Mucosa of gallbladder (tissue), 1 donor: ENCODE data around the gene EXOC7. TPM values are rescaled to one million over a fixed set of nuclear protein-coding genes. Genes with fewer than 3 reads are reported as not detected.
"Not testable (repeated sequence)": the region's sequence is repeated elsewhere in the genome, so short reads cannot be mapped to it uniquely, and the experiment has no call there.

Experiments used
- DNase-seq: peaks from one replicate; pipeline ENCODE4 v3.0.0-alpha.2; 2020; ENCODE audit warnings: low spot score
- total RNA-seq: library from RNA; stranded (reverse); gene quantifications from one replicate; pipeline ENCODE4 v1.2.1, GENCODE V29; 2021
- donor health status: DM: no; HTN: no; CAD: no.

The EXOC7 gene
- total RNA-seq, 1 donor from 2014 or later: 163 TPM

DNA sequence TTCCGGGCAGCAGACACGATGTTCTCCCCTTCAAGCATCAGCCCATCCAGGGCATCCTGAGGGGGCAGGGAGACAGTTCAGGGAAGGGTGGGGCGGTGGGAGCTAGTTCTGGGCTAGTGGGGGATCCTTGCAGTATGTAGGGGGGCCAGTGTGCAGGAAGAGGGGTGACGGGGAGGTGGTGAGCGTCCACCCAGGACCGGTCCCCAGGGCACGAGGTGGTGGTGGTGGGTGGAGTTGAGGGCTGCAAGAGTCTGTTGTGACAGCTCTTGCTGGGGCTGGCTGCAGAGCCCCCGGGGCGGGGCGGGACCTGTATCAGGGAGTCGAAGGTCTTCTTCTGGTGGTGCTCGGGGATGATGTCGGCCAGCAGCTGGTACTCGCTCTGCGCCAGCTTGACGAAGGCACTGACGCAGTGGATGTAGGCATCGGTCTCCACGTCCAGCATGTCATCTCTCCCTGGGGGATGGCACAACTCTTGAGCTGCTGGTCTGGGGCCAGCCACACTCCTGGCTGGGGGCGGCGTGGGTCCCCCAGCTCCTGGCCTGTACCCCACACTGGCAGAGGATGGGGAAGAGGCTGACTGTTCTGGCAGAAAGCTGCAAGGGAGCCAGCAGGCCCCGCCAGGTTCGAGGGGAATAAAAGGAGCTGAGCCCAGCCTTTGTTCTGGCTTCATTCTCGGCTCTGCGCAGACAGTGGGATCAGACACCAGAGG, 14.6 kb downstream of the EXOC7 start:
- DNase-seq: no peak

DNA sequence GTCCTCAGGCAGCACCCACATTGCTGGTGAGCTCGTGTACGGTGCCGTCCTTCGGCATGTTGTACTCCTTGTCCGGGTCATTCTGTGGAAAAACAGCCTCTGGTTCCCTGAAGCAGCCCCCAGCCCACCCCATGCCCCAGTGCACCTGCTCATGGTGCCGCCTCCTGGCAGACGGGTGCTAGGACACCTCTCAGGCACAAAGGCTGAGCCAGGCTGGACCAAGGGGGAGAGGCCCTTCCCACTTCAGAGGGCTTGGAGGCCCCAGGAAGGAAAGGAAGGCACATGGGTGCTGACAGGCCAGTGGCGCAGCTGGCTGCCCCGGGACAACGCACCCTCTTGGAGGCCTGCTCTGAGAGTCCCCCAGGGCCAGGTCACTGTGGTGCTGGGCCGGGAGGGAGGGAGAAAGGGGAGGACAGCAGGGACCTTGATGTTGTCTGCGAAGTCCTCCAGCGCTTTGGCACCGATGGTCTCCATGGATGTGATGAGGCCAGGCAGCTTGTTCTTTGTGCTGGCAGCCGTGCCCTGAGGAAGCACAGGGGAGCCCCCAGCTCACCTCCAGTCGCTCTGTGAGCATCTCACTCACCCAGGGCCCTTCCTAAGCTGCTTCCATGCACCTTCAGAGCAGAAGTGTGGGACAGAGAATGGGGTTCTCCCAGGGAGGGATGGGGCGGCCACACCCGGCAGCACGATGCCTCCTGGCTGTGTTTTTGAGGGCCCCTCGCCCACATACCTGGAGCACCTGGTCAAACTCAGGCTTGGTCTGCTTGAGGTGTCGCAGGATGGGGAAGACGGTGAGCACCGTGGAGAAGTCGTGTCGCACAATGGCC, 15.3 kb downstream of the EXOC7 start:
- DNase-seq: no peak

DNA sequence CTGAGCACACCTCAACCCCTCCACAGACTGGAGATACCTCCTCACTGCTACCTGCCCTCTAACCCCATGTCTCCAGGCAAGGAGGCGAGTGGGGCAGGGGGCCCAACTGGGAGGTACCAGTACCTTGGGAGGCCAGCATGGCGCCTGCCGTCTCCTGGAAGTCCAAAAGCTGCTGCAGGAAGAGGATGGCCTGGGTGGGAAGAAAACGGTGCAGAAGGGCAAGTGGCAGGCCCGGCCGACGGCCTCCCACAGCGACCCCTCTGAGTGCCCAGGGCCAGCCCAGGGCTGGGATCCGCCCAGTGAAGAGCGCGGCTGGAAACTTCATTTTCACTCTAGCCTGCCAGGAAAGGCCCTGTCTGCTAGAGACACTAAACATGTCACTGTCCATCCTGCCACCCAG, 16.1 kb downstream of the EXOC7 start:
- no peak for DNase-seq

DNA sequence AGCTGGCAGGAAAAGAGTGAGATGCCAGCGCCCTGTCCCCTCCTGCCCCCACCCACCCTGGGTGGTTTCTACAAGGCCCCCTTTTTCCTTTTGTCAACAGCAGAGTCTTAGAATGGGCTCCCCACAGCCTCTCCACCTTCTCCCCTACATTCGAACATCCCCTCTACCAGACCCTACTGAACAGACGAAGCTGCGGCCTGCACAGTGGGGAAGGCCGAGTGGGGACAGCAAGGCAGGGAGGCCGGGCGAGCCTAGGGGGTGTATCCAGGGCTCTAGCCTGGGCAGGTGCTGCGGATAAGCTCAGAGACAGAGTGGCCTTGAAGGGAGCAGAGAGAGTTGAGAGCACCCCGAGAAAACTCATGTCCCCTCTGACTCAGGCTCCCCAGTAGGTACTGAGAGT, 17.2 kb downstream of the EXOC7 start:
- no peak for DNase-seq

DNA sequence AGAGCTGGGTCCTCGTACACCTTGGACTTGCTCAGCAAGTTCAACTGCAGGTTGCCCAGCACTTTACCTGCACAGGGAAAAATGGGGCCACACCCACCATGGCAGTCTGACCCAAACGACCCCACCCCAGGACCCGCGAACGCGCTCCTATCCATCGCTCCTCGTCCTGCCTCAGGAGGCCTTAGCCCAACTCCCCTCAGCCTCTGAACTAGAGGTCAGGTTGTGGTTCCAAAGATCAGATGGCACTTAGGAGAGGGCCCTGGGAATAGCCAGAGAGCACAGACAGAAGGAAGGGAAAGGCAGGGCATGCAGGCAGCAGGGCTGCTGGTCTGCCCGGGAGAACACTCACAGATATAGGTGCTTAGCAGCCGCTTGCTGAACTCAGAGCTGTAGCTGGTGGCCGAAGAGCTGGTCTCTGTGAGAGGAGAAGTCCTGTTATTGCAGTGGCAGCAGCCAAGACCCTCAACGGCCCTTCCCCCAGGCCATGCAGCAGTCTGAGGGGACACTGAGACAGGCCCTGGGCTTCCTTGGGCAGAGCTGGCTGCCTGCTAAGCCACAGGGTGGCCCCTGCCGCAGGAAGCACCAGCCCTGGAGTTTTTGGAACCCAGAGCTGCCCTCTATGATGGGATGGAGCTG, 17.7 kb downstream of the EXOC7 start:
- DNase-seq: no peak

DNA sequence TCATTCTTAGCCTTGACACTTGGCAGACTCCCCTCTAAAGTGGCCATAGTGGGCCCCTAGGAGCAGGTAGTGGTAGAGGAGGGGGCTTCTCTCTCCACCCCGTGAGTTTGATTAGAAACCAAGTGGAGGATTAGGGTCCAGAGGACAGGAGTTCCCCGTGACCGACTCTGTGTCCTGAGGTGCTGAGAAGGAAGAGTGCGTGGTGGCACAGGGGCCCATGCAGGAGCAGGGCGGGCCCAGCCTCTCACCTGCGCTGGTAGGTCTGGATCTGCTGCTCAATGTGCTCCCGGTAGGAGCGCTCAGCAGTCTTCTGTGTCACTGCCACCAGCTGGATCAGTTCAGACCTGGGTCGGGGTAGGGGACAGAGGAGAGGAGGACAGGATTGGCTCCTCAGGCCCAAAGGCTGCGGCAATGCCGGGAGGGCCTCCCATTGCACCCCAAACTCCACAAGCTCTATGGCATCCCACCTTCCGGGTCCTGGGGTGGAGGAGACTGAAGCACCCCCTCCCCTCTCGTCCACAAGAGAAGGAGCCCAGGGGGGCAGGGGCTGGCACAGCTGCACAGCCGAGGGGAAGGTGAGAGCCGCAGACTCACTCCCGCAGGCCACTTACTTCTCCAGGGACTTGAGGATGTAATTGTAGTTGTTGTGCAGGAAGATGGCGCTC, 18.4 kb downstream of the EXOC7 start:
- no peak for DNase-seq

DNA sequence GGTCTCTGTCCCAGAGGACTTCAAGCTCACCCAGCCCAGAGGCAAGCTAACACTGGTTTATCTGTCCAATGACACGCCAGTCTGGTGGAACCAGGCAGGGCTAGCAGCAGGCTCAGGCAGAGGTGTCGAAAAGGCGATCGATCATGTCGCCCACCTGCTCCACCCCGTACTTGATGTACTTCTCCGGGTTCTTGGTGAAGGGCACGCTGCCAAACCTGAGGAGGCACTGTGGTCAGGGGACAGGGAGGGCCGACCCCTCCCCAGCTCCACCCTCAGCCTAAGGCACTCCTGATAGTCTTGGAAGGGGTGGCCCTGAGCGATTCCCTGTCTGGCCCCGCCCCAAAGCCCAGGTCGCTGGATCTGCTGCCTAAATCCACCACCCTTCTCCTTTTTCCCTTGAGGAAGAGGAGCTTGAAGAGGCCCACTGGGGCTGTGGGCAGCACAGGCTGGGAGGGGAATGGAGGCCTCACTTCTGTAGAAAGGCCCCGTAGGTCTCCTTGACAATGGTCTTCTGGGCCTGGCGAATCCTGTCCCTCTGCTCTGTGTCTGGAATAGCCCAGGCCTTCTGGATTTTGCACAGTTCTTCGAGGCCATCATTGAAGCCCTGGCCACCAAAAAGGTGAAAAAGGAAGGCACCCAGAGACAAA, 19.9 kb downstream of the EXOC7 start:
- DNase-seq: no peak

DNA sequence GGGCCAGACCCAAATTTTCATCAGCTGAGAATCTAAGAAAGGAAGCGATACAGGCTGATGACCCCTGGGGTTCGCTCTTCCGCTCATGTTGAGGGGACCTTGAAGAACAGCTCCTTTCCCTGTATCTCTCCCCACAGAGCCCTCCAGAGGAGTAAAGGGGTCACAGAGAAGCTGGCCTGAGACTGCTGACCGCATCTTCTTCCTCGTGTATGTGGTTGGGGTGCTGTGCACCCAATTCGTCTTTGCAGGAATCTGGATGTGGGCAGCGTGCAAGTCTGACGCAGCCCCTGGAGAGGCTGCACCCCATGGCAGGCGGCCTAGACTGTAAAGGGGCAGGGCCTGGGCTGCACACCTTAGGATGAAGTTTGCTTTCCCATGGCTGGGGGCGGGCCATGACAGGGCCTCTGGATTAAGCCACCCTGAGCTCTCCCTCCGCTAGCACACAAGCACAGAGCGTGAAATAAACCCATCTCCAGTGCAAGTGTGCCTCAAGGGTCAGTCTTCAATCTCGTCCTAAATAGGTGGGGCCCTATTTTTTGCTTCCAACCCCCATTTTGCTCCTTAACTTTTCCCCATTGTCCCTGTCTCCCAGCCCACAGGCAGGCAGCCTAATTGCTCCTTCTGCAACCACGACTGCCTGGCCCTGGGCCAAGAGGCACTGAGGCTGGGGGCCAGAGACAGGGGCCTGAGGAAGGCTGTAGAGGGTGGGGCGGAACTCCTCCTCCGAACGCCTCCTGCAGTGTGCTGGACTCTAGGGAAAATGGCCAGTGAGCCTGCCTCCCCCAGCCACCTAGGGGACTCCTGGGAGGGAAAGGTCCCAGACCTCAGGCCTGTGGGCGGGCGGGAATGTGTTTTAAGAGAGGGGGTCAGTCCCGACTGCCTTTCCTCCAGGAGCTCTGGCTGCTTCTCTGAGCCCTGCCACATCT, 21.0 kb downstream of the EXOC7 start:
- DNase-seq: no peak

DNA sequence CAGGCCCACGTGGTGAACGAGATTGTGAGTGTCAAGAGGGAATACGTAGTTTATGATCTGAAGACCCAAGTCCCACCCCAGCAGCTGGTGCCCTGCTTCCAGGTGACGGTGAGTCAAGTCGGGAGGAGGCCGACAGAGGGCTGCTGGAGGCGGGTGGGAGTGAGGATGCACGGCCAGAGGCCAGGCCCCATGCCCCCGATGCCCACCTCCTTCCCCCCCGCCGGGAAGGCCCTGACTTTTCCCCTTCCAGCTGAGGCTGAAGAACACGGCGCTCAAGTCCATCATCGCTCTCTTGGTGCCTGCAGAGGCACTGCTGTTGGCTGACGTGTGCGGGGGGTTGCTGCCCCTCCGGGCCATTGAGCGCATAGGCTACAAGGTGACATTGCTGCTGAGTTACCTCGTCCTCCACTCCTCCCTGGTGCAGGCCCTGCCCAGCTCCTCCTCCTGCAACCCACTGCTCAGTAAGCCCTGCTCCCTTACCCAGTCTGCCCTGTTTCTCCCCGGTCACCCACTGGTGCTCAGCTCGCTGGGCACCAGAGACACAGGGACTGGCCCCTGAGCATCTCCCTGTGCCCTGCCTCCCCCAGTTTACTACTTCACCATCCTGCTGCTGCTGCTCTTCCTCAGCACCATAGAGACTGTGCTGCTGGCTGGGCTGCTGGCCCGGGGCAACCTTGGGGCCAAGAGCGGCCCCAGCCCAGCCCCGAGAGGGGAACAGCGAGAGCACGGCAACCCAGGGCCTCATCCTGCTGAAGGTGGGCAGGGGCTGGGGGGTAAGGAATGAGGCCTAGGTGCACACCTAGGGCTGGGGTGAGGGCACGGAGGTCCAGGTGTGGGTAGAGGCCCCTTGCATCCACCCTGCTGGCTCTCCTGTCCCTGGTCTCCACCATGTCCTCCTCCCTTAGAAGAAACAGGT, 22.0 kb downstream of the EXOC7 start:
- no peak for DNase-seq

DNA sequence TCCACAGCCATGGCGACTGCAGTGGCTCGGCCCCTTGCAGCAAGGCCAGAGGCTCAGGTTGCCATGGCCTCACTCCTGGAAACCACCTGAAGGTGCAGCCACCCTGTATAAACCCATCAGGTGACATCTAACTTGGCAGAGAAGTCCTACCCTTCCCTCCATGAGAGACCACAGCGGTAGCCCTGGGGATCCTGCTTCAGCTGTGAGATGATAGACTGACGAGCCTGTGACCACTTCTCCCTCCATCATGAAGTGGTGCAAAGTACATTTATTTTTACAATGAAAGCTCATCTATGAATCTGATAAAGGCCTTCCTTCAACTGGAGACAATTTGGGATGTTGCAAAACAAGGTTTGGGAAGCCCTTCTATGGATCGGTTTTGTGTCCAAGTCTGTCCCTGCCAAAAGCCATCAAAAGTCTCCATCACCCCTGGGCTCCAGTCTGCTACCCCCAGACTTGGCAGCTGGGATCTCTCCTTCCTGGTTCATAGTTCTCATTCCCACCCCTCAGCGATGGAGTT, 22.8 kb downstream of the EXOC7 start:
- DNase-seq: no peak

DNA sequence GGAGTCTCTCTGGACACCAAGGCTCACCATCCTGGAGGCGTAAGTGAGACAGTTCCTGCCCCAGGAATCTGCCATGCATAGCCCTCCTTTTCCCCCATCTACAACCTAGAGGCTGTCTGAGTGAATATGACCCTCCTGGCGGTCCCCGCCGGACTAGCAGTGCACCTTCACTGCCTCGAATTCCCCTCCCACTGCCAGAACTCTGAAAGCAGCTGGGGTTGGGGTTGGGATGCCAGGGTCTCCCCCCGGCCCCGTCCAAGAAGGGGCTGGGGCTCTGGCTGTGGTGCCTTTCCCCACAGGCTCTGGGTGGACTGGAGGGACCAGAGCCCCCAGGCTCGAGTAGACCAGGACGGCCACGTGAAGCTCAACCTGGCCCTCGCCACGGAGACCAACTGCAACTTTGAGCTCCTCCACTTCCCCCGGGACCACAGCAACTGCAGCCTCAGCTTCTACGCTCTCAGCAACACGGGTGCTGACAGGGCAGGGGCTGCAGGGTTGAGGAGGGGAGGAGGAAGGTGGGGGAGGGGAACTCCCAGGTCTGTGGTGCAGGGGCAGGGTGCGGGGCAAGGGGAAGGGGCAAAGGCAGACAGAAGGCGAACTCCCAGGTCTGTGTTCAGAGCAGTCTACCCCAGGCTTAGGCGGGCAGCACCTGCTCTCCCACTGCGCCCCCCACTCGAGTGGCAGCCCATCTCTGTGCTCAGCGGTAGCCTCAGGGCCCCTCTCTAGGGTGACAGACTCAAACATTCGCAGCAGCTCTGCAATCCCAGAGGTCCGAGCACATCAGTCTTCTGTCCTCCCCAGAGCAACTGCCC, 23.4 kb downstream of the EXOC7 start:
- DNase-seq: no peak

DNA sequence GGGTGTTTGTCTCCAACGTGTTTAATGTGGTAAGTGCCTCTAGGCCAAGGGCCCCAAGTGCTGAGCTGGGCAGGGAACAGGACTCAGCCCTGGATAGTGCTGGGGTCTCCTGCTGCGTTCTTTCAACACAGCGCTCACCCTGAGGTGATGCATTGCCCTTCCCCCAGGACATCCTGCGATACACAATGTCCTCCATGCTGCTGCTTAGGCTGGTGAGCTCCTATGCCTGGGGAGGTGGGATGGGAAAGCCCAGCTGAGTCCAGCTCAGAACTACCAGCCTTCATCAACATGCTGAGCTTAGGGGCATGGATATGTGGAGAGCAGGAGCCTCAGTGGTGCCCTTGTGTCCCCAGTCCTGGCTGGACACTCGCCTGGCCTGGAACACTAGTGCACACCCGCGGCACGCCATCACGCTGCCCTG, 24.0 kb downstream of the EXOC7 start:
- no peak for DNase-seq

DNA sequence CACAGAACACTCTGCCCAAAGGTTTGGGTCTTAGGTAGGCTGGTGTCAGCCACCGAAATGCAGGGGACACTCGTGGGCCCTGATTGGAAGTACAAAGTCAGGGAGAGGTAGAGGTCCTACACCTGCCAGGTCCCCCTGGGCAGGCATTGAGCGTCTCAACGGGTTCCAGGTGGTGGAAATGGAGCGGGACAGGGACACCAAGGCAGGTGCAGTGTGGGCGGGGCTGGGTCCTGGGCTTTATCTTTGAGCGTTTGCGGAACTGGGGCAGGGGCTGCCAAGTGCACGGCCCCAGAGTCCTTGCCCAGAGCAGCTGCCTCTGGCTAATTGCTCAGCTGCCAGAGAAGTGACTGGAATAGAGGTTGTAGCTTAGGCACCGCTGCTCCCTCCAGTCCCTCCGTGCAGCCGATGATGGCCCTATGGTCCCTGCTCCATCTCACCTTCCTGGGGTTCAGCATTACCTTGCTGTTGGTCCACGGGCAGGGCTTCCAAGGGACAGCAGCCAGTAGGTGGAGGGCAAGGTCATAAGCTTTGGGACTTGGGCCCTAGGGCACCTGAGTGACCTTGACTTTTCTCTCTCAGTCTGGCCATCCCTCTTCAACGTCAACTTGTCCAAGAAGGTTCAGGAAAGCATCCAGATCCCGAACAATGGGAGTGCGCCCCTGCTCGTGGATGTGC, 24.6 kb downstream of the EXOC7 start, which contains the start of gene ZACN:
TSS of gene ZACN (plus strand) at position 323 of the 675 bp plus-strand sequence. CDS start at position 406, 83 bp downstream.
- DNase-seq: no peak

DNA sequence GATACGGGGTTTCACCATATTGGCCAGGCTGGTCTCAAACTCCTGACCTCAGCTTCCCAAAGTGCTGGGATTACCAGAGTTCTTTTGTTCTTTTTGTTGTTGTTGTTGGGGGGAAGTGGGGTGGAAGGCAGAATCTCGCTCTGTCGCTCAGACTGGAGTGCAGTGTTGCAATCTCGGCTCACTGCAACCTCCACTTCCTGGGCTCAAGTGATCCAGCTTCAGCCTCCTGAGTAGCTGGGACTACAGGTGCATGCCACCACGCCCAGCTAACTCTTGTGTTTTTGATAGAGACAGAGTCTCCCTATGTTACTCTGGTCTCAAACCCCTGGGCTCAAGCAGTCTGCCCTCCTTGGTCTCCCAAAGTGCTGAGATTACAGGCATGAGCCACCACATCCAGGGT, 25.2 kb downstream of the EXOC7 start:
- DNase-seq: not testable (repeated sequence)

DNA sequence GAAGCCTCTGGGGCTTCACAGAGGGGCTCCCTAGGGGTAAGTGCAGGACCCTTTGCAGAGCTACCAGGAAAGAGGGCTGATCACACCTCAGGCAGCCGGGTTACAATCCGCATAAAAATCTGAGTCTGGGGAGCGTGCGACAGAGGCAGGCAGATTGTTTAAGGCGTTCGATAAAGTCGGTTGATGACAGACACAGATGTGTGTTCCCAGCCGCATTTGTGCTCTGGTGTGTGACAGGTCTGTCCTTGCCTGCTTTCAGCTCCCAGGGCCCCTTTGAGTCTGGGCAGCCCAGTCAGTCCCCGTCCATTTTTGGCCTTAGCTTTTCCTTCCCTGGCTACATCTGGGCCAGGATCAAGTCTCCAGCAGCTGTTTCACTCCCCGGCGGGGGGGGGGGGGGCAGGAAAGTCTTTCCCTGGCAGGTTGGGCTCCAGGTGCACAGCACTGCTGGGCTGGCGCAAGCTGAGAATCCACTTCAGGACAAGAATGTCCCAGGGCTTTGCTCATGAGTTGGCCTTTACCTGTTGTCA, 25.9 kb downstream of the EXOC7 start:
- no peak for DNase-seq

DNA sequence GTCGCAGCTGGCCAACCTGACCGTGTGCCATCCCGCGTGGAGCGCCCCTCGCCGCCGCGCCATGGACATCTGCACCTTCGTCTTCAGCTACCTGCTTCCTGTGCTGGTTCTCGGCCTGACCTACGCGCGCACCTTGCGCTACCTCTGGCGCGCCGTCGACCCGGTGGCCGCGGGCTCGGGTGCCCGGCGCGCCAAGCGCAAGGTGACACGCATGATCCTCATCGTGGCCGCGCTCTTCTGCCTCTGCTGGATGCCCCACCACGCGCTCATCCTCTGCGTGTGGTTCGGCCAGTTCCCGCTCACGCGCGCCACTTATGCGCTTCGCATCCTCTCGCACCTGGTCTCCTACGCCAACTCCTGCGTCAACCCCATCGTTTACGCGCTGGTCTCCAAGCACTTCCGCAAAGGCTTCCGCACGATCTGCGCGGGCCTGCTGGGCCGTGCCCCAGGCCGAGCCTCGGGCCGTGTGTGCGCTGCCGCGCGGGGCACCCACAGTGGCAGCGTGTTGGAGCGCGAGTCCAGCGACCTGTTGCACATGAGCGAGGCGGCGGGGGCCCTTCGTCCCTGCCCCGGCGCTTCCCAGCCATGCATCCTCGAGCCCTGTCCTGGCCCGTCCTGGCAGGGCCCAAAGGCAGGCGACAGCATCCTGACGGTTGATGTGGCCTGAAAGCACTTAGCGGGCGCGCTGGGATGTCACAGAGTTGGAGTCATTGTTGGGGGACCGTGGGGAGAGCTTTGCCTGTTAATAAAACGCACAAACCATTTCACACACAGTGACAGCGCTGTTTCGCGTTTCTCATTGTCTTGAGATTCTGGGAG, 26.6 kb downstream of the EXOC7 start:
- DNase-seq: no peak
